Measurements from ENCODE around the gene ZNF813. TPM values are rescaled to one million over a fixed set of nuclear protein-coding genes. Genes with fewer than 3 reads are reported as not detected.
"Not testable (repeated sequence)": the region's sequence is repeated elsewhere in the genome, so short reads cannot be mapped to it uniquely, and the experiment has no call there.

ZNF813 gene
- polyA plus RNA-seq, 1 donor from 2014 or later, result 7.2 TPM

DNA sequence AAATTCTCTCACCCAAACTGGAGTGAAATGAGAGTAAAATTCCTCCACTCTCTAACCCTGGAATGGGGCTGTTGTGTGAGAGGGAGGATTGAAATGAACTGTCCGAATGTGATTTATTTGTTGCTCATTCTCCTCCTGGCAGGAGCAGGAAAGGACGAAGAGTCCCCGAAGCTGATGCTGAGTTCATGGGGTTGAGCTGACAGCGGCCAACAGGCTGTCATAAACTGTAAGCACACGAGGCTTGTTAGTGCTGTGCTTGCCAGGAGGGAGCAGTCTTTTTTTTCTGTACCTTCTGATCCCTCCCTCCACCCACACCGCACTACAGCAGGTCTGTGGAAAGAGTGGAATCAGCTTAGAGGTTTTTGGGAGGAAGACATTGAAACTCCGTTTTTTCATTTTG lies 37.4 kb downstream of the ZNF813 start:
- H3K36me3 Mint-ChIP-seq, result peaks cover 4% of the 10 kb centered on the region
- peaks cover 5% of the 10 kb centered on the region for H3K27me3 Mint-ChIP-seq
- no peaks in the 10 kb centered on the region for H3K4me1 Mint-ChIP-seq
- H3K4me3 Mint-ChIP-seq, result no peak overlapping the region
- H3K9me3 Mint-ChIP-seq, result peaks cover 6 to 21% (median 8%) of the 10 kb centered on the region in 3 donors
- no peak overlapping the region for H3K27ac Mint-ChIP-seq

GRCh38 chr19:53506728-53507127 lies 39.2 kb downstream of the ZNF813 start:
- H3K27me3 Mint-ChIP-seq, result peaks cover 5% of the 10 kb centered on the region
- peaks cover 5 to 17% (median 6%) of the 10 kb centered on the region in 3 donors for H3K9me3 Mint-ChIP-seq
- H3K4me1 Mint-ChIP-seq, result no peaks in the 10 kb centered on the region
- no peak overlapping the region for H3K4me3 Mint-ChIP-seq
- no peak overlapping the region for H3K27ac Mint-ChIP-seq
- no peaks in the 10 kb centered on the region for H3K36me3 Mint-ChIP-seq

GRCh38 chr19:53507523-53508442 lies 40.2 kb downstream of the ZNF813 start:
- H3K4me3 Mint-ChIP-seq, result no peak overlapping the region
- peaks cover 3 to 12% (median 4%) of the 10 kb centered on the region in 3 donors for H3K9me3 Mint-ChIP-seq
- no peak overlapping the region for H3K27ac Mint-ChIP-seq
- H3K4me1 Mint-ChIP-seq, result no peaks in the 10 kb centered on the region
- H3K27me3 Mint-ChIP-seq, result peaks cover 5% of the 10 kb centered on the region
- no peaks in the 10 kb centered on the region for H3K36me3 Mint-ChIP-seq

DNA sequence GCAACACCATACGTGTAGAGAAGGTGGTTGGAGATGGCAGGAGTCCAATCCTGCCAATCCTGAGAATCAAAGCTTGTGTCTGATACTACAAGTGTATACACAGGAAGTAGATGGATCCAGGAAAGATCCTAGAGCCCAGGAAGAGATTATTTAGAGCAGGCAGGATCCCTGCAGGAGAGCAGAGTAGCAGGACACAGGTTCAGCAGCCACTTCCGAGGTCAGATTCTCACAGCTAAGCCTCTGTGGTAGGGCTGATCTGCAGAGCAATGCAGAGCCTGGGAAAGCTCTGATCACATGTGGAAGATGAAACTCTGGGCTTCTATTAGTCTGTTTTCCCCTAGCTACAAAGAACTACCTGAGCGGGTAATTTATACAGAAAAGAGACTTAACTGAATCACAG lies 41.9 kb downstream of the ZNF813 start:
- Mint-ChIP-seq H3K4me3 (no peak overlapping the region), H3K27ac (no peak overlapping the region), H3K9me3 (peaks cover 2 to 12% (median 4%) of the 10 kb centered on the region in 3 donors), H3K4me1 (no peaks in the 10 kb centered on the region), H3K27me3 (peaks cover 5% of the 10 kb centered on the region), H3K36me3 (no peaks in the 10 kb centered on the region)

GRCh38 chr19:53509845-53510244 lies 42.3 kb downstream of the ZNF813 start:
- Mint-ChIP-seq H3K9me3 (peaks cover 2 to 12% (median 4%) of the 10 kb centered on the region in 3 donors), H3K4me3 (no peak overlapping the region), H3K27ac (no peak overlapping the region), H3K4me1 (no peaks in the 10 kb centered on the region), H3K27me3 (peaks cover 5% of the 10 kb centered on the region), H3K36me3 (no peaks in the 10 kb centered on the region)

- Mint-ChIP-seq H3K36me3 (no peaks in the 10 kb centered on the region), H3K4me1 (no peaks in the 10 kb centered on the region), H3K27ac (no peak overlapping the region), H3K4me3 (no peak overlapping the region), H3K9me3 (peaks cover 2 to 11% (median 4%) of the 10 kb centered on the region in 3 donors), H3K27me3 (peaks cover 5% of the 10 kb centered on the region)
Measured at GRCh38 chr19:53511357-53511756, 43.8 kb downstream of the ZNF813 start.

- no peak overlapping the region for H3K4me3 Mint-ChIP-seq
- no peak overlapping the region for H3K27ac Mint-ChIP-seq
- peaks cover 2 to 8% (median 4%) of the 10 kb centered on the region in 3 donors for H3K9me3 Mint-ChIP-seq
- no peaks in the 10 kb centered on the region for H3K4me1 Mint-ChIP-seq
- no peaks in the 10 kb centered on the region for H3K36me3 Mint-ChIP-seq
- H3K27me3 Mint-ChIP-seq, result peaks cover 5% of the 10 kb centered on the region
Measured at GRCh38 chr19:53511933-53512374, 44.4 kb downstream of the ZNF813 start.

DNA sequence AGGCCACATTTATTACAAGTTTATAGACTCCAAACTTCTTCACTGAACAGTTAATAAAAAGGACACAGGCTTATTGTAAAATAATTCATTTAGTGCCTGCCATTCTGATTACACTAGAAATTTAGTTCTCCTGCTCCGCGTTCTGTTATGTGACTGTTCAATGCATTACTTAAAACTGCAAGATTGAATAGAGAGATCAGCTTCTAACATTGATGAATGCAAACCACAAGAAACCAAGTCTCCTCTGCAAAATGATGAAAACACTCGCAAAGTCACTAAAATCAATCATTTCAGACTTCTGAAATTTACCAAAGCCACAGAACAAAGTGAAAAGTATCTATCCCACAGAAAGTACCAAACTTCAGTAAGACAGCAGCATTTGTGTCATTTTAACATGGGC lies 47.5 kb downstream of the ZNF813 start:
- H3K4me1 Mint-ChIP-seq, H3K27me3 Mint-ChIP-seq, H3K4me3 Mint-ChIP-seq, H3K27ac Mint-ChIP-seq, H3K36me3 Mint-ChIP-seq: not testable (repeated sequence)
- H3K9me3 Mint-ChIP-seq, result peaks cover 5 to 16% (median 15%) of the 10 kb centered on the region in 3 donors

DNA sequence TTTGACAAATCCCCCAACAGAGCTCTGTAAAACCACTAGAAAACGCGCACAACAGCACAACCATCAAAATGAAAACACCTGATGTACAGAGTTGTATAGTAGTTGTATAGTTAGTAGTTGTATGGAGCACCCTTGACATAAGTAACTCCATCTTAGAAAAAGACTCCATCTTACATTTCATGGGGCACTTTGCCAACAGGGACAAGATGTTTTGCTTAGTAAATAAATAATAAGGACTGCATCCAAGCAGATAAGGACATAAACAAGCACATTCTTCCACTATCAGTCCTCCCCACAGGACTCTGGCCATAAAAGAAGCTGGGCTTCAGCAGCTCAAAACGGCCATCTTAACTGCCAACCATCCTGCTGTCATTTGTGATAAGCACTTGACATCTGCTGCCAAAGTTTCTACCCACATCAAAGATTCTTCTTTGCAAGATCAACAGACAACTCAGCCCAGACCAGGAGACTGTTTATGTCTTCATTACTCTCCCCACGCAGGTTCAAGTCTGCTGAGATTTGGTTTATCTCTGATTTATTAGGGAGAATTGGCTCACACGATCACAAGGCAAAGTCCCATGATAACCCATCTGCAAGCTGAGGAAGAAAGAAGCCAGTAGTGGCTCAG lies 49.7 kb downstream of the ZNF813 start:
- Mint-ChIP-seq H3K4me1 (peaks cover 7 to 15% (median 13%) of the 10 kb centered on the region in 3 donors), H3K4me3 (peak overlapping the region in 1 of 4 donors; percentile 63), H3K36me3 (peaks cover 11% of the 10 kb centered on the region), H3K27me3 (no peaks in the 10 kb centered on the region), H3K27ac (peak overlapping the region in 1 of 3 donors; percentile 47), H3K9me3 (peaks cover 1 to 18% (median 16%) of the 10 kb centered on the region in 3 donors)

- peaks cover 1 to 18% (median 16%) of the 10 kb centered on the region in 3 donors for H3K9me3 Mint-ChIP-seq
- peaks cover 11% of the 10 kb centered on the region for H3K36me3 Mint-ChIP-seq
- H3K27ac Mint-ChIP-seq, result no peak overlapping the region
- H3K4me1 Mint-ChIP-seq, result peaks cover 7 to 15% (median 13%) of the 10 kb centered on the region in 3 donors
- no peaks in the 10 kb centered on the region for H3K27me3 Mint-ChIP-seq
- no peak overlapping the region for H3K4me3 Mint-ChIP-seq
Measured at GRCh38 chr19:53518121-53518520, 50.6 kb downstream of the ZNF813 start.

DNA sequence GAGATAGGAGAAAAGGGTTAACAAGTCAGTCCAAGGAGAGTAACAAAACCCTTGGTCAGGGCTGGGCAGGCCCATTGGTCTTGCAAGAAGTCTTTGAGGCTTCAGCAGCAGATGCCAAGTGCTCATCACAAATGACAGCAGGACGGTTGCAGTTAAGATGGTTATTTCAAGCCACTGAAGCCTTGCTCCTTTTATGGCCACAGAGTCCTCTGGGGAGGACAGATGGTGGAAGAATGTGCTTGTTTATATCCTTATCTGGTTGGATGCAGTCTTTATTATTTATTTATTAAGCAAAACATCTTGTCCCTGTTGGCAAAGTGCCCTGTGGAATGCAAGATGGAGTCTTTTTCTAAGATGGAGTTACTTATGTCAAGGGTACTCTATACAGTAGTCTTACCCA lies 51.2 kb downstream of the ZNF813 start:
- peaks cover 1 to 20% (median 16%) of the 10 kb centered on the region in 3 donors for H3K9me3 Mint-ChIP-seq
- peak overlapping the region in 2 of 4 donors; percentile 37 to 75 for H3K4me3 Mint-ChIP-seq
- H3K36me3 Mint-ChIP-seq, result peaks cover 11% of the 10 kb centered on the region
- peak overlapping the region in 1 of 3 donors; percentile 78 for H3K27ac Mint-ChIP-seq
- peaks cover 7 to 15% (median 13%) of the 10 kb centered on the region in 3 donors for H3K4me1 Mint-ChIP-seq
- H3K27me3 Mint-ChIP-seq, result no peaks in the 10 kb centered on the region

- Mint-ChIP-seq H3K4me3 (peak overlapping the region in 3 of 4 donors; percentile 67 to 87 (median 75)), H3K27me3 (no peaks in the 10 kb centered on the region), H3K27ac (peak overlapping the region in 1 of 3 donors; percentile 78), H3K4me1 (peaks cover 7 to 15% (median 13%) of the 10 kb centered on the region in 3 donors), H3K36me3 (peaks cover 13% of the 10 kb centered on the region), H3K9me3 (peaks cover 1 to 22% (median 16%) of the 10 kb centered on the region in 3 donors)
Measured at GRCh38 chr19:53519446-53519845, 51.9 kb downstream of the ZNF813 start.

DNA sequence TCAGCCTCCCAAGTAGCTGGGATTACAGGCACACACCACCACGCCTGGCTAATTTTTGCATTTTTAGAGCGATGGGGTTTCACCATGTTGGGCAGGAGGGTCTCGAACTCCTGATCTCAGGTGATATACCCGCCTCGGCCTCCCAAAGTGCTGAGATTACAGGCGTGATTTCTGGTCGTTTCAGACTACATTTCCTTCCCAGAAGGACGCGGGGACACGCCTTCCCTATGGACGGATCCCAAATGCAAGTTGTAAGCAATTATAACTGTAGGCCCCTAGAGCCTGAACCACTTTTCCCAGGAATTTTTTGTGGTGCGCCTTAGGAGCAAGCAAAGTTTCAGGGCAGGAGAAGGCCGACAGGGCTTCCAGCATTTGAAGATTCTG lies 52.6 kb downstream of the ZNF813 start:
- Mint-ChIP-seq H3K27me3 (no peaks in the 10 kb centered on the region), H3K36me3 (peaks cover 13% of the 10 kb centered on the region), H3K9me3 (peaks cover 1 to 22% (median 16%) of the 10 kb centered on the region in 3 donors), H3K27ac (peak overlapping the region; percentile 16 to 97 (median 93)), H3K4me3 (peak overlapping the region; percentile 93 to 100 (median 98)), H3K4me1 (peaks cover 7 to 15% (median 13%) of the 10 kb centered on the region in 3 donors)

GRCh38 chr19:53520547-53521372 lies 53.2 kb downstream of the ZNF813 start:
- Mint-ChIP-seq H3K27me3 (no peaks in the 10 kb centered on the region), H3K4me3 (peak overlapping the region; percentile 93 to 100 (median 98)), H3K4me1 (peaks cover 7 to 15% (median 13%) of the 10 kb centered on the region in 3 donors), H3K27ac (peak overlapping the region; percentile 16 to 97 (median 93)), H3K36me3 (peaks cover 13% of the 10 kb centered on the region), H3K9me3 (peaks cover 1 to 26% (median 18%) of the 10 kb centered on the region in 3 donors)

All from IgD-negative memory B cell (primary cell).